NCI-H524 (cell line): Measurements from ENCODE around the gene GYPB.
"Not testable (repeated sequence)": the region's sequence is repeated elsewhere in the genome, so short reads cannot be mapped to it uniquely, and the experiment has no call there.

Experiments
- DNase-seq, 2 experiments: peaks; one replicate each; lab custom pipeline; 2025; lab: John Stamatoyannopoulos, UW

Gene GYPB

GRCh38 chr4:144019277-144019676, at the start of gene GYPB:
GYPB (minus strand) TSS chr4:144019380; CDS start chr4:144019287, 93 bp downstream.
- not testable (repeated sequence) for DNase-seq

DNA sequence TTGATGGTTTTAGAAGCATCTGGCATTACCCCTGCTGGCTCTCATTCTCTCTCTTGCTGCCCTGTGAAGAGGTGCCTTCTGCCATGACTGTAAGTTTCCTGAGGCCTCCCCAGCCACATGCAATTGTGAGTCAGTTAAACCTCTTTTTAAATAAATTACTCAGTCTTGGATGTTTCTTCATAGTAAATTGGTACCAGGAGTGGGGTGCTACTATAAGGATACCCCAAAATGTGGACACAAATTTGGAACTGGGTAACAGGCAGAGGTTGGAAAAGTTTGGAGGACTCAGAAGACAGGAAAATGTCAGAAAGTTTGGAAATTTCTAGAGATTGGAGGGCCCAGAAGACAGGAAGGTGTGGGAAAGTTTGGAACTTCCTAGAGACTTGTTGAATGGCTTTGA, 42.4 kb upstream of the GYPB start:
- DNase-seq: not testable (repeated sequence)

GRCh38 chr4:144060234-144060859, 41.2 kb upstream of the GYPB start:
- DNase-seq: not testable (repeated sequence)

GRCh38 chr4:144056800-144057199, 37.6 kb upstream of the GYPB start:
- no peak for DNase-seq

- not testable (repeated sequence) for DNase-seq
Measured at GRCh38 chr4:144055336-144055735, 36.2 kb upstream of the GYPB start.

GRCh38 chr4:144051494-144051893, 32.3 kb upstream of the GYPB start:
- DNase-seq: not testable (repeated sequence)

DNA sequence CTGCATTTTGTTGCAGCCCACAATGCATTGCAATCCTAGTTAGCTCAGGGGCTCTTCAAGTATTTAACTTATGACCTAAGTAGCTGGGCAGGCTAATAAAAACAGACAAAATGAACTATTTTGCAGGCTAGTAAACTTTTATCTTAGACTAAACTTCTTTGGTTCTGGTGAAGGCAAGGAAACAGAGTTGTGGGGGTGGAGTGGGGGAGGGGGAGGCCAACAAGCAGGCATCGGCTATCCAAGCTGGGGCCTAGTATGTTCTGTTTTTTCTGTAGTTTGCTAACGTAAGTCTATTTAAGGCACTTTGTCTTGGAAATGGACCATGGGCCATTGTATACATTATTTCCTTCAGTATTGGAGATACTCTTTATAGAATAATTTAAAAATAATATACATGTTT, 31.5 kb upstream of the GYPB start:
- not testable (repeated sequence) for DNase-seq

DNA sequence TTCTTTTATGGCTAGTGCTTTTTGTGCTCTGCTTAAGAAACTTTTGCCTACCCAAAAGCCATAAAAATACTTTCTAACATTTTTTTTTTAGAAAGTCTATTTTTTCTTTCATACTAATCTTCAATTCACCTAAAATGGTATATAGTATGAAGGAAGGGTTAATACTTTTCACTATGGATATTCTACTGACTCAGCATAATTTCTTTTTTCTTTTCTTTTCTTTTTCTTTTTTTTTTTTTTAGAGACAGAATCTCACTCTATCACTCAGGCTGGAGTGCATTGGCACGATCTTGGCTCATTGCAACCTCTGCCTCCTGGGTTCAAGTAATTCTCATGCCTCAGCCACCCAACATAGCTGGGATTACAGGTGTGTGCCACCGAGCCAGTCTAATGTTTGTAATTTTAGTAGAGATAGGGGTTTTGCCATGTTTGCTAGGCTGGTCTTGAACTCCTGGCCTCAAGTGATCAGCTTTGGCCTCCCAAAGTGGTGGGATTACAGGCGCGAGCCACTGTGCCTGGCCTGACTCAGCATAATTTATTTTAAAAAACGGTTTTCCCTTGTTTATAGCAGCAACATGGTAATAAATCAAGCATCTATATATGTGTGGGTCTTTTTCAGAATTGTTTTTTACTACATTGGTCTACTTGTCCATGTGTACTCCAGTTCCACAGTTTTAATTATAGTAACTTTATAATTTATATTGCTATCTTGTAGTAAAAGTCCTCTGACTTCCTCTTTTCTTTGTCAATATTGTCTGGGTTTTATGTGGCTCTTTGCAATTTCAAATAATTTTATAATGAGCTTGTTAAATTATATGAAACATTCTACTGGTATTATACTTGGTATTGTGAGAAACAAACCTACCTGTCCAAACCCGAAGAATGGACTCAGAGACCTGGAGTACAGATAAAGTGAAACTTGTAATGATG, 30.6 kb upstream of the GYPB start:
- DNase-seq: not testable (repeated sequence)

GRCh38 chr4:144044936-144045335, 25.8 kb upstream of the GYPB start:
- DNase-seq: not testable (repeated sequence)

GRCh38 chr4:144032580-144032979, 13.4 kb upstream of the GYPB start:
- not testable (repeated sequence) for DNase-seq

- DNase-seq: not testable (repeated sequence)
Measured at GRCh38 chr4:144031875-144032274, 12.7 kb upstream of the GYPB start.

DNA sequence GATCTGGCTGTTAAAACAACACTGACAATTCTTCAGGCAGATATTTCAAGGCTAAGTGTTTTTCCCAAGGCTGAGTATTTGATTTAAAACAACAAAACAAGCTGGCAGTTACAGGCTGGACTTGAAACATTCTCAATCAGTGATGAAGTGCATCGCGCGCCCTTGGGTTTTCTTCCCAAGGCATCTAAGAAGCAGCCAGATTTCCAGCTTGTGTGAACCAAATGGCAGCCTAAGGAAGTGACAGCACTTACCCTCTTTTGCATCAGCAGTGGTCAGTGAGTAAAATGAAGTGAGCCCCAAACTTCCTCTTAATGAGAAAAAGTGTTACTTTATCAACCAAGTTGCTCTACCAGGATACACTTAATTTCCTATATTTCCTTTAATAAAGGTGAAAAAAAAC, 12.2 kb upstream of the GYPB start:
- DNase-seq: not testable (repeated sequence)

- not testable (repeated sequence) for DNase-seq
Measured at GRCh38 chr4:144030708-144031107, 11.5 kb upstream of the GYPB start.

- not testable (repeated sequence) for DNase-seq
Measured at GRCh38 chr4:144026682-144027081, 7.5 kb upstream of the GYPB start.

DNA sequence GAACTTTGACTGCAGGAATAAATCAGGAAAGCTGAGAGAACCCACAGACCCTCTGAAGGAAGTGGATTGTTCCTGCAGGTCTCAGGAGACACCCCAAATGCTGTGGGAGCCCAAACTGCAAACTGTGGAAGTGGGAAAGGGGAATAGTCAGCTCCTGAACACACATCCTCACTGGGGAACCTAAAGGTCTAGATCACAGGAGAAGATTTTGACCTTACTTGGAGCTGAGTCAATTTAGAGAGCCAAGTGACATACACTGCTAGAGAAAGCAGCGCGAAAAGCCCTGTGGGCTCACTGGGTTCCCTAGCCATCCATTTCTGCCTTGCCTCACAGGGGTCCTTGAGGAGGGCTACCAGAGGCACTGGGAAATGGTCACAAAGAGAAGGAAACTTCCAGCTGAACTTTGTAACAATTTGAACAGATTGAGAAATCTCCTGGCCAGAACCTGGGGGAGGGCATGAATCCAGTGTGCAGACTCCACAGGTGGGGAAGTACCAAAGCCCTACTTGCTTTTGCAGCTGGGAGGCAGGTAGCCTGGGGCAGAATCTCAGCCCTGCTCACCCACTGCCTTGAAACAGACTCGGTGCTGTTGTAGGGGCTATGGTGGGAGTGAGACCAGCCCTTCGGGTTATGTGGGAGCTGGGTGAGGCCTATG, 5.3 kb upstream of the GYPB start:
- DNase-seq: not testable (repeated sequence)

GRCh38 chr4:144022772-144023400, 3.7 kb upstream of the GYPB start:
- DNase-seq: not testable (repeated sequence)

DNA sequence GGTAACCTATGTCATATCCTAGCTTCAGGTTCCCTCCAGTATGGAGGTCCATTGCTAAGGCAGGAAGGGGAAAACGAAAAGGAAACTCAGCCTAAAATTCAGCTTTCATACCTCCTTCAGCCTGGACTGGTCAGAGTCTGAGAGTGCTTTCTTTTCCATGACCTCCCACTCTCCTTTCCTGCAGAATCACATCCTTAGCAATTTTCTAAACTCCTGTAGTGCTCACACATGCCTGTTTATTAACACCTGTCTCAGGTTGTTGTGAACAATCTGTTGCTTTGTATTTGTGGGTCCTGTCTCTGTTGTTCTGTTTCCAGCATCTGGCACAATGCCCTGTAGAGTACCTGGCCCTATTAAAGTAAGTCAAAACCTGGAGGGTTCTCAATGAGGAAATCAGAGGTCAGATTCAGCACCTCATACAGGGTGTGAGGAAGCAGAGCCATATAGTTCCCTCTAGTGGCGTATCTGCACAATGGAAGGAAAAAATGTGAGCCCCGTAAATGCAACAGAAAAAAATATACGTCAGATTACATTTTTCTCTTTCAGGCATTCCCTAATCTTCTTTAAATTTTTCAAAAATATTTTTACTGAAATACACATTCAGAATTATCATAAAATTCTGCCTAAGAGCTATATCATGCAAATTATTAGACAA, 2.3 kb upstream of the GYPB start:
- DNase-seq: peak in 1 of 2 experiments; percentile 12

- DNase-seq: not testable (repeated sequence)
Measured at GRCh38 chr4:144018223-144019000, 768 bp downstream of the GYPB start.

- not testable (repeated sequence) for DNase-seq
Measured at GRCh38 chr4:144017271-144017670, 1.9 kb downstream of the GYPB start.

DNA sequence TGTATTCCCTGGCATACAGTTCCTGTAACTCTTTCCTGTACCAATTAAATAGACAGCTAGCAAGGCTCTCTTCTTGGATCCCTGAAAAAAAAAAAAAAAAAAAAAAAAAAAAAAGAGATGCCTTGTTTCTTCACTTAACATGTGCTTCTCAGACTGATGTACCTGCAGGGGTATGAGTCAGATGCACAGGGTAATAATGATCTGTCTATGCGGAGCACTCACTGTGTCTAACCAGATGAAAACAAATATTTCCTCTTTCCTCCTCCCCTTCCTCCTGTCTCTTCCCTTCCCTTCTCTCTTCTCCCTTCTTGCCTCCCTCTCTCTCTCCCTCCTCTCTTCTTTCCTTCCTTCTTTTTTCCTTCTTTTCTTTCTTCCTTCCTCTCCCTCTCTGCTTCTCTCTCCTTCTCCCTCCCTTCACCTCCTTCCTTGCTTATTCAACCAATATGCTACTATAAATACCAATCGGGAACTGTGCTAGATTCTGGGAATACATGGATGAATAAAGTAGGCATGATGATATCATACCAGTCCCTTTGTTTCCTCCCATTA, 3.0 kb downstream of the GYPB start:
- not testable (repeated sequence) for DNase-seq
